Colonic mucosa (tissue), 4 donors: Measurements from ENCODE around the gene IMPDH1. TPM values are rescaled to one million over a fixed set of nuclear protein-coding genes. Genes with fewer than 3 reads are reported as not detected.
"Not testable (repeated sequence)": the region's sequence is repeated elsewhere in the genome, so short reads cannot be mapped to it uniquely, and the experiment has no call there.

Experiments
- DNase-seq: peaks from one replicate; pipeline ENCODE4 v3.0.0-alpha.2; 2020
- H3K27ac ChIP-seq: fragments of 200-600 bp; one replicate; pipeline ENCODE4 v1.8.0; 2021
- H3K27me3 ChIP-seq: fragments of 200-600 bp; one replicate; pipeline ENCODE4 v1.8.0; 2021
- H3K36me3 ChIP-seq: fragments of 200-600 bp; one replicate; pipeline ENCODE4 v1.8.0; 2021
- H3K4me1 ChIP-seq: fragments of 200-600 bp; one replicate; pipeline ENCODE4 v1.8.0; 2021; ENCODE audit warnings: mild to moderate bottlenecking
- H3K4me3 ChIP-seq: fragments of 200-600 bp; one replicate; pipeline ENCODE4 v1.8.0; 2021
- H3K9ac ChIP-seq, 2 donors: one replicate each; pipeline ENCODE4 v1.7.0; 2013; ENCODE audit warnings: control low read depth in 2 of 2, low read depth in 2 of 2, low read length in 2 of 2
- H3K9me3 ChIP-seq: fragments of 200-600 bp; one replicate; pipeline ENCODE4 v1.8.0; 2021
- intact Hi-C: fragments of 100-400 bp; cut with DNase I; formaldehyde crosslinking; loops from one replicate; pipeline ENCODE4 v1.14.1; 2022
- total RNA-seq, 2 donors: library from RNA; stranded (reverse); fragmentation: NEBNext Ultra II Directional in 1 of 2; extraction: Animal tissue kit (Norgen Biotek cat#: 25700) in 1 of 2; gene quantifications; one replicate each; pipeline ENCODE4 v1.2.1, GENCODE V29; 2021
- TF ChIP-seq, protein P1 (sequence below): fragments of 200-600 bp; IDR thresholded peaks from one replicate; pipeline ENCODE4 v1.8.0; 2022; ENCODE audit warnings: antibody characterized with exemption, mild to moderate bottlenecking
- donor health status: healthy.
- donor health status: DM: no; HTN: no; CAD: no.
- donor health status: DM: no; HTN: no; CAD: no.

Gene IMPDH1
- 10 to 100 TPM; 37.5 to 50.0 TPM for total RNA-seq

DNA sequence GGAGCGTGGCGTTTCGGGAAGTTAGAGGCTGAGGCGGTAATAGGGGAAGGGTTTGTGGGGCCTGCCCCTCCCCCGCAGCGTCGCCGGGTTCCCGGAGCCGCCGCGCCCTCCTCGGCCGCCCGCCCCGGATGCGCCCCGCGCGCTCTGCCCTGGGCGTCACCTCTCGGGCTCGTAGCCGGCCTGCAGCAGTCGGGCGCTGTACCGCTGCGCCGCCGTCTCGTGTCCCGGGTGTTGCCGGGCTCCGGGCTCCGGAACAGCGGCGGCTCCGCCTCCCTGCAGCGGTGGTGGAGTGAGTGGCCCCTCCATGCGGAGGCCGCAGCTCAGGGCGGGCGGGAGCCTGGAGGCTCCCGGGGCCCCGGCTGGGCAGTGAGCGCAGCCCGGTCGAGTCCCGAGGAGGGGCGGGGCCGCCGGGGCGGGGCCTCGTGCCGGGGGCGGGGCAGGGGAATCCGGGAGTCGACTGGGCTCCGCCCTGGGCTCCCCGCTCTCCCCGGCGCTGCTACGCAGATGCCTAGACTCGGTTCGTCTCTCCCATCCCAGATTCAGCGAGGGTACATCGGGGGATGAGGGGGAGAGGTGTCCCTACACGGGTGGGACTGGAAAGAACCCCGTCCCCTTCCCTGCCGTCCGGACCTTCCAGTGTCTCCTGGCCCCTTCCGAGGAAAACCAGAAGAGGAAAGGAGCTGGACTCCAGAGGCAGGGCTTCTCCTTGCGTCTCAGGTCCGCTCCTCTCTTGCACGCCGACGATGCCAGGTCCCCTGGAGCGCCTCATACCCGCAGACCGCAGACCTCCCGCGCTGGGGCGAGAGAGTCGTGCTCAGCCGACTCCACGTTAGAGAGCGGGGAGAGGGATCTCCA lies at the start of gene IMPDH1:
Gene IMPDH1, minus strand, starts transcription at position 387 of the 855 bp plus-strand sequence. Its CDS starts 81 bp downstream, at position 306.
- peak; percentile 96 for DNase-seq
- no peaks in the 10 kb centered on the region for H3K36me3 ChIP-seq
- intact Hi-C loops: no loop called here
- TF ChIP-seq, protein P1, sequence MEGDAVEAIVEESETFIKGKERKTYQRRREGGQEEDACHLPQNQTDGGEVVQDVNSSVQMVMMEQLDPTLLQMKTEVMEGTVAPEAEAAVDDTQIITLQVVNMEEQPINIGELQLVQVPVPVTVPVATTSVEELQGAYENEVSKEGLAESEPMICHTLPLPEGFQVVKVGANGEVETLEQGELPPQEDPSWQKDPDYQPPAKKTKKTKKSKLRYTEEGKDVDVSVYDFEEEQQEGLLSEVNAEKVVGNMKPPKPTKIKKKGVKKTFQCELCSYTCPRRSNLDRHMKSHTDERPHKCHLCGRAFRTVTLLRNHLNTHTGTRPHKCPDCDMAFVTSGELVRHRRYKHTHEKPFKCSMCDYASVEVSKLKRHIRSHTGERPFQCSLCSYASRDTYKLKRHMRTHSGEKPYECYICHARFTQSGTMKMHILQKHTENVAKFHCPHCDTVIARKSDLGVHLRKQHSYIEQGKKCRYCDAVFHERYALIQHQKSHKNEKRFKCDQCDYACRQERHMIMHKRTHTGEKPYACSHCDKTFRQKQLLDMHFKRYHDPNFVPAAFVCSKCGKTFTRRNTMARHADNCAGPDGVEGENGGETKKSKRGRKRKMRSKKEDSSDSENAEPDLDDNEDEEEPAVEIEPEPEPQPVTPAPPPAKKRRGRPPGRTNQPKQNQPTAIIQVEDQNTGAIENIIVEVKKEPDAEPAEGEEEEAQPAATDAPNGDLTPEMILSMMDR: no peak
- H3K27ac ChIP-seq: peak within 1 kb of the TSS; percentile 84
- peak within 1 kb of the TSS; percentile 80 to 92 for H3K9ac ChIP-seq
- H3K9me3 ChIP-seq: no peaks in the 10 kb centered on the region
- H3K4me3 ChIP-seq: peak within 1 kb of the TSS; percentile 61
- no peaks in the 10 kb centered on the region for H3K27me3 ChIP-seq
- H3K4me1 ChIP-seq: peaks cover 7% of the 10 kb centered on the region

- TF ChIP-seq, protein P1: peak; percentile 78
- DNase-seq: peak; percentile 78
- intact Hi-C loops: no loop called here
- Histone ChIP-seq H3K9me3 (no peaks in the 10 kb centered on the region), H3K4me1 (no peaks in the 10 kb centered on the region), H3K27me3 (no peaks in the 10 kb centered on the region), H3K36me3 (no peaks in the 10 kb centered on the region), H3K9ac (no peak overlapping the region), H3K4me3 (no peak overlapping the region), H3K27ac (no peak overlapping the region)
Observed at GRCh38 chr7:128459394-128459878, 49.7 kb upstream of the IMPDH1 start.

DNA sequence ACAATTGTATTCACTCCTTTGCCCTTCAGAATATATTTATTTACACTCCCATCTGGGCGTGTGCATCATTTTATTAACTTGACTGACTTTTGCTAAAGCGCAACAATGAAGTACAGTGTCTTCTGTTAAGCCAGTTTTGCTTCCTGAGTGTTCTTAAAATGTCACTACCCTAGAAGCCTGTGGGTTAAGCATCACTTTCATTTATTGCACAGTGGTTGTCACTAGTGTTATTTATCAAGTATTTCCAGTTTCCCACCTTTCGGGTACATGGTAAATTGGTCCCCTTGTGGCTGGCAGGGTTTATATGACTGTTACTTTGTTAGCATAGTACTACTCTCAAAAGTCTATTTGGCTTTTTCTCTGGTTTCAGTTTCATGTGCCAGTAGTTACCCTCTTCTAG lies 49.2 kb upstream of the IMPDH1 start:
- Histone ChIP-seq H3K4me1 (no peaks in the 10 kb centered on the region), H3K4me3 (no peak overlapping the region), H3K27ac (no peak overlapping the region), H3K27me3 (no peaks in the 10 kb centered on the region), H3K9ac (peak overlapping the region in 1 of 2 donors; percentile 21), H3K9me3 (no peaks in the 10 kb centered on the region), H3K36me3 (no peaks in the 10 kb centered on the region)
- TF ChIP-seq, protein P1: no peak
- no peak for DNase-seq
- intact Hi-C loops: no loop called here

DNA sequence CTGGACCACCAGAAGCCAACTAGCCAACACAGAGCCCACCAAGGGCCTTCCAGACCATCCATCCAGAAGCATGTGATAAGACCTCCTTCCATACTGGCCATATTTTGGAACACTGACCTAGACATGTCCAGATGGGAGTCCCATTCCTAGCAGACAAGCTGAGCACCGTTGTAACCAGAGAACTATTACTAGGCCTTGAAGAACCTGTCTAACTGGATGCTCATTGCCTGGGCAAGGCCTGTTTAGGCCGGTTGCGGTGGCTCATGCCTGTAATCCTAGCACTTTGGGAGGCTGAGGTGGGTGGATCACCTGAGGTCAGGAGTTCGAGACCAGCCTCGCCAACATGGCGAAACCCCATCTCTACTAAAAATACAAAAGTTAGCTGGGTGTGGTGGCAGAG lies 47.6 kb upstream of the IMPDH1 start:
- H3K4me3 ChIP-seq: peak overlapping the region; percentile 78
- not testable (repeated sequence) for H3K4me1 ChIP-seq, H3K9me3 ChIP-seq, H3K27me3 ChIP-seq, DNase-seq, H3K27ac ChIP-seq, H3K36me3 ChIP-seq, H3K9ac ChIP-seq
- intact Hi-C loops: loop anchor here (2.0 kb wide), 1 partner anchor 53 kb away; no protein-coding TSS in a partner anchor

DNA sequence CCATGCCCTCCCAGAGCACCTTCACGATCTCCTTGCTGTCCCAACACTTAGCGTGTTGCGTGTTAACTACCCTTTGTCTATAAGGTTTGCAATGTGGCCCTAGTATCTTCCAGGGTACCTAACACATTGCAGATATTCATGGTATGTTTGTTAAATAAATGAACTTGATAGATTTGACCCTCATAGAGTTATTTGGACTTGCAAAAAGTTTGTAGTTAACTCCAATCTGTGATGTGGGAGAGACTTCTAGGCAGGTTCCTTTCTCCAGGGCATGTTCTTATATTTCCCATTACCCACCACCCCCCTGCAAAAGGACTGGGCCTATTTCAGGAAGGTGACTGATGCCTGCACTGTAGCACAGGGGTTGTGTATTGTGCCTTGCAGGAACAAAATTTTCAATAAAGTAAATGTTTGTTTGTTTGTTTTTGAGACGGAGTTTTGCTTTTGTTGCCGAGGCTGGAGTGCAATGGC lies 46.5 kb upstream of the IMPDH1 start:
- DNase-seq: no peak
- Histone ChIP-seq H3K27ac (peak overlapping the region; percentile 75), H3K36me3 (no peaks in the 10 kb centered on the region), H3K9ac (peak overlapping the region; percentile 83 to 93), H3K4me3 (peak overlapping the region; percentile 78), H3K27me3 (no peaks in the 10 kb centered on the region), H3K9me3 (no peaks in the 10 kb centered on the region), H3K4me1 (no peaks in the 10 kb centered on the region)
- TF ChIP-seq, protein P1: no peak
- intact Hi-C loops: loop anchor here (2.0 kb wide), 1 partner anchor 51 kb away; no protein-coding TSS in a partner anchor
